Measurements from ENCODE around the gene INO80C.
A peak's percentile ranks its signal among the peaks of the same experiment; 100 is the strongest.
"Not testable (repeated sequence)": the region's sequence is repeated elsewhere in the genome, so short reads cannot be mapped to it uniquely, and the experiment has no call there.

INO80C gene

GRCh38 chr18:35458271-35458670, 39.5 kb downstream of the INO80C start:
- H3K9me3 ChIP-seq (ENCODE audit: insufficient read depth, low read depth, low read length), result no peaks in the 10 kb centered on the region
- no peaks in the 10 kb centered on the region for H3K27me3 ChIP-seq (ENCODE audit: insufficient read depth, low read length)
- peaks cover 17% of the 10 kb centered on the region for H3K4me1 ChIP-seq (ENCODE audit: insufficient read depth, low read length)
- peak overlapping the region; percentile 18; the same call in 1 of the 2 replicates for H3K27ac ChIP-seq (ENCODE audit: low read depth, low read length)
- H3K36me3 ChIP-seq (ENCODE audit: insufficient read depth, low read length), result no peaks in the 10 kb centered on the region
- WGBS, result 44% methylated on average over 1 of the region's 1 CpG
- H3K9ac ChIP-seq (ENCODE audit: low read depth, low read length), result 0 out of 2 replicates have a peak overlapping the region, but pooled peaks have one; percentile 5
- no peak overlapping the region for H3K4me3 ChIP-seq (ENCODE audit: low read length)

DNA sequence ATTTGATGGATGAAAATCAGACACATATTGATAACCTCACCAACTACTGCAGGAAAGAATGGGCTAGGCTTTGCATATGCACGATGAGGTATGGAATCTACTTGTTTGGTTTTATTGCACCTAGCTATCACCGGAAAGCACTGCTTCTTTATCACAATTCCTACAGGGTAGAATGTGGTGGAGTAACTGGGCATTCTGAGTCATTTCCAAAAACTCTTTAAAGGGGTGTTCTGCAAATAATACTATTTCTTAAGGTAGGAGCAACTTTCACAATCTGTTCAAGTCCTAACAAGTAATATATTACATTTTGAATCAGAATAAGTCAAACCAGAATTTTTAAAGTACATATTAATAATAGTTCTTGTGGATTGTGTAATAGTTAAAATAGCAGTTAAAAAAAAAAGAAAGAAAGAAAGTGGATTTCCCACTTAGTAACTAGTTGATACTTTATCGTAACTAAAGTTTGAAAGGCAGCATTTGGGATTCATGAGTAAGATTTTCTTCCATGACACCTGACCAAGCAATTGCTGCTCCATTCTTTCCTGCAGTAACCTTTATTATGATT, 40.5 kb downstream of the INO80C start:
- no peaks in the 10 kb centered on the region for H3K9me3 ChIP-seq (ENCODE audit: insufficient read depth, low read depth, low read length)
- no peak overlapping the region for H3K27ac ChIP-seq (ENCODE audit: low read depth, low read length)
- no peak overlapping the region for H3K9ac ChIP-seq (ENCODE audit: low read depth, low read length)
- no peaks in the 10 kb centered on the region for H3K36me3 ChIP-seq (ENCODE audit: insufficient read depth, low read length)
- 90% methylated on average over 3 of the region's 3 CpGs for WGBS
- no peaks in the 10 kb centered on the region for H3K27me3 ChIP-seq (ENCODE audit: insufficient read depth, low read length)
- peaks cover 17% of the 10 kb centered on the region for H3K4me1 ChIP-seq (ENCODE audit: insufficient read depth, low read length)
- no peak overlapping the region for H3K4me3 ChIP-seq (ENCODE audit: low read length)

- 92% methylated on average over 10 of the region's 10 CpGs for WGBS
- Histone ChIP-seq H3K4me1 (ENCODE audit: insufficient read depth, low read length) (peaks cover 17% of the 10 kb centered on the region), H3K9ac (ENCODE audit: low read depth, low read length) (no peak overlapping the region), H3K9me3 (ENCODE audit: insufficient read depth, low read depth, low read length) (no peaks in the 10 kb centered on the region), H3K4me3 (ENCODE audit: low read length) (no peak overlapping the region), H3K36me3 (ENCODE audit: insufficient read depth, low read length) (no peaks in the 10 kb centered on the region), H3K27me3 (ENCODE audit: insufficient read depth, low read length) (no peaks in the 10 kb centered on the region), H3K27ac (ENCODE audit: low read depth, low read length) (no peak overlapping the region)
Observed at GRCh38 chr18:35455926-35456763, 41.6 kb downstream of the INO80C start.

DNA sequence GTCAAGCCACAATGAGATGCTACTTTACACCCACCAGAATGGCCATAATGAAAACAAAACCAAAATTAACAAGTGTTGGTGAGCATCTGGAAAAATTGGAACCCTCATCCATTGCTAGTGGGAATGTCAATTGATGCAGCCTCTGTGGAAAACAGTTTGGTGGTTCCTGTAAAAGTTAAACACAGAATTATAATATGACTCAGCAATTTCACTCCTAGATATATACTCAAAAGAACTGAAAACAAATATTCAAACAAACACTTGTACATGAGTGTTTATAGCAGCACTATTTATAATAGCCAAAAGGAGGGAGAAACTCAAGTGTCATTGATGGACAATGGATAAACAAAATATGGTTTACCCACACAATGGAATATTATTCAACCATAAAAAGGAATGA, 43.0 kb downstream of the INO80C start:
- no peak overlapping the region for H3K4me3 ChIP-seq (ENCODE audit: low read length)
- no peaks in the 10 kb centered on the region for H3K27me3 ChIP-seq (ENCODE audit: insufficient read depth, low read length)
- no peaks in the 10 kb centered on the region for H3K36me3 ChIP-seq (ENCODE audit: insufficient read depth, low read length)
- H3K9ac ChIP-seq (ENCODE audit: low read depth, low read length), result no peak overlapping the region
- no peaks in the 10 kb centered on the region for H3K9me3 ChIP-seq (ENCODE audit: insufficient read depth, low read depth, low read length)
- peaks cover 17% of the 10 kb centered on the region for H3K4me1 ChIP-seq (ENCODE audit: insufficient read depth, low read length)
- H3K27ac ChIP-seq (ENCODE audit: low read depth, low read length), result no peak overlapping the region

GRCh38 chr18:35453065-35453464, 44.7 kb downstream of the INO80C start:
- H3K9ac ChIP-seq (ENCODE audit: low read depth, low read length); H3K4me1 ChIP-seq (ENCODE audit: insufficient read depth, low read length); H3K4me3 ChIP-seq (ENCODE audit: low read length); H3K9me3 ChIP-seq (ENCODE audit: insufficient read depth, low read depth, low read length); H3K27me3 ChIP-seq (ENCODE audit: insufficient read depth, low read length); H3K36me3 ChIP-seq (ENCODE audit: insufficient read depth, low read length); H3K27ac ChIP-seq (ENCODE audit: low read depth, low read length): not testable (repeated sequence)
- WGBS, result 93% methylated on average over 4 of the region's 4 CpGs

- Histone ChIP-seq H3K4me3 (ENCODE audit: low read length) (no peak overlapping the region), H3K27me3 (ENCODE audit: insufficient read depth, low read length) (no peaks in the 10 kb centered on the region), H3K9ac (ENCODE audit: low read depth, low read length) (no peak overlapping the region), H3K9me3 (ENCODE audit: insufficient read depth, low read depth, low read length) (no peaks in the 10 kb centered on the region), H3K4me1 (ENCODE audit: insufficient read depth, low read length) (0 out of 2 replicates have a peak, but pooled peaks cover 2% of the 10 kb centered on the region), H3K36me3 (ENCODE audit: insufficient read depth, low read length) (no peaks in the 10 kb centered on the region), H3K27ac (ENCODE audit: low read depth, low read length) (no peak overlapping the region)
- 100% methylated on average over 1 of the region's 1 CpG for WGBS
Observed at GRCh38 chr18:35451916-35452315, 45.8 kb downstream of the INO80C start.

- Histone ChIP-seq H3K27ac (ENCODE audit: low read depth, low read length) (no peak overlapping the region), H3K27me3 (ENCODE audit: insufficient read depth, low read length) (no peaks in the 10 kb centered on the region), H3K9me3 (ENCODE audit: insufficient read depth, low read depth, low read length) (no peaks in the 10 kb centered on the region), H3K9ac (ENCODE audit: low read depth, low read length) (no peak overlapping the region), H3K36me3 (ENCODE audit: insufficient read depth, low read length) (no peaks in the 10 kb centered on the region), H3K4me3 (ENCODE audit: low read length) (no peak overlapping the region), H3K4me1 (ENCODE audit: insufficient read depth, low read length) (no peaks in the 10 kb centered on the region)
- WGBS, result 89% methylated on average over 3 of the region's 3 CpGs
Observed at GRCh38 chr18:35451032-35451431, 46.7 kb downstream of the INO80C start.

DNA sequence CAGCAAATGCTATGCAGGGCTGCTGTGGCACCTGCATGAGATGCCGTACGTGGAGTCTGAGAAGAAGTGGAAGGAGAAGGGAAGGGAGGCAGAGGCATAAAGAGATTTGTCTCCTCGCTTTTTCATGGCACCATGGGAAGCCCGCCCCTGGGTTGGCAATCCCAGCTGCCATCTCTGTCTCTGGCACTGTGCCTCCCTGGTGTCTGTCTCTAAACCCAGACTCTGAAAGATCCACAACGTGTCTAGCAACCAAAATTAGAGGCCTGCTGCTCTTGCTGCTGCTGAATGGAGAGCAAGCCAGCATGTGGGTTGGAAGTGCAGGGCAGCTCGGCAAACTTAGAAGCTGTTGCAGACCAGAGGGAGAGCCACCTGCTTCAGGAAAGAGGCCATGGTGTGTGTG, 53.1 kb downstream of the INO80C start:
- Histone ChIP-seq H3K4me1 (ENCODE audit: insufficient read depth, low read length) (no peaks in the 10 kb centered on the region), H3K36me3 (ENCODE audit: insufficient read depth, low read length) (no peaks in the 10 kb centered on the region), H3K9ac (ENCODE audit: low read depth, low read length) (no peak overlapping the region), H3K4me3 (ENCODE audit: low read length) (no peak overlapping the region), H3K27ac (ENCODE audit: low read depth, low read length) (no peak overlapping the region), H3K9me3 (ENCODE audit: insufficient read depth, low read depth, low read length) (no peaks in the 10 kb centered on the region), H3K27me3 (ENCODE audit: insufficient read depth, low read length) (no peaks in the 10 kb centered on the region)
- WGBS, result 91% methylated on average over 6 of the region's 6 CpGs

DNA sequence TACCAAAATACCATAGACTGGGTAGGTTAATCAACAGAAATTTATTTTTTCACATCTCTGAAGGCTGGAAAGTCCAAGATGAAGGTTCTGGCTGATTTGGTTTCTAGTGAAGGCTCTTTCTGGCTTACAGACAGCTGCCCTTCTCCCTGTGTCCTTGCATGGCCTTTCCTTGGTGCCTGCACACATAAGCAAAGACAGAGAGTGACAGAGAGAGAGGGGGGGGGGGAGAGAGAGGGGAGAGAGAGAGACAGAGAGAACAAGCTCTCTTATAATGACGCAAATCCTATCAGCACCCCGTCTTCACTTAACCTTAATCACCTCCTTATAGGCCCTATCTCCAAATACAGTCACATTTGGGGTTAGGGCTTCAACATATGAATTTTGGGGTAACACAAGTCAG, 53.9 kb downstream of the INO80C start:
- Histone ChIP-seq H3K9ac (ENCODE audit: low read depth, low read length) (no peak overlapping the region), H3K4me3 (ENCODE audit: low read length) (no peak overlapping the region), H3K9me3 (ENCODE audit: insufficient read depth, low read depth, low read length) (no peaks in the 10 kb centered on the region), H3K27ac (ENCODE audit: low read depth, low read length) (no peak overlapping the region), H3K36me3 (ENCODE audit: insufficient read depth, low read length) (no peaks in the 10 kb centered on the region), H3K27me3 (ENCODE audit: insufficient read depth, low read length) (no peaks in the 10 kb centered on the region), H3K4me1 (ENCODE audit: insufficient read depth, low read length) (no peaks in the 10 kb centered on the region)
- 94% methylated on average over 2 of the region's 2 CpGs for WGBS

DNA sequence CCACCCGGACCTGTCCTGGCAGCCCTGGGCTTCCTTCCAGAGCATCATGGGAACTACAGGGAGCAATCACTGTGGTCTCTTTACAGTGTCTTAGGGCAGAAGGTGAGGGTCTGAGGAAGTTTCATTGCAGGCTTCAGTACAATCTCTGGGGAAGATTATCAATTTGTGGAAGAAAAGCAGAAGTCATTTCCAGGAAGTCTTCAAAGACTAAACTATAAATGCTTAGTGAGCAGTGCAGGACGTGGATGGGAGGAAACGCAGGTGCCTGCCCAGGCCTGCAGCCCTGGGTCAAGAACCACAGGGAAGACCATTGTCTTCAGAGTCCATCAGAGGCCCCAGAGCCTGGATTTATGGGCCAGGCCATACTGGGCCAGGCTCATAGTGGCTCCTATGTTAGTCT, 54.3 kb downstream of the INO80C start:
- no peaks in the 10 kb centered on the region for H3K9me3 ChIP-seq (ENCODE audit: insufficient read depth, low read depth, low read length)
- no peaks in the 10 kb centered on the region for H3K36me3 ChIP-seq (ENCODE audit: insufficient read depth, low read length)
- no peak overlapping the region for H3K4me3 ChIP-seq (ENCODE audit: low read length)
- H3K27me3 ChIP-seq (ENCODE audit: insufficient read depth, low read length), result no peaks in the 10 kb centered on the region
- H3K9ac ChIP-seq (ENCODE audit: low read depth, low read length), result no peak overlapping the region
- no peaks in the 10 kb centered on the region for H3K4me1 ChIP-seq (ENCODE audit: insufficient read depth, low read length)
- WGBS, result 94% methylated on average over 3 of the region's 3 CpGs
- no peak overlapping the region for H3K27ac ChIP-seq (ENCODE audit: low read depth, low read length)

DNA sequence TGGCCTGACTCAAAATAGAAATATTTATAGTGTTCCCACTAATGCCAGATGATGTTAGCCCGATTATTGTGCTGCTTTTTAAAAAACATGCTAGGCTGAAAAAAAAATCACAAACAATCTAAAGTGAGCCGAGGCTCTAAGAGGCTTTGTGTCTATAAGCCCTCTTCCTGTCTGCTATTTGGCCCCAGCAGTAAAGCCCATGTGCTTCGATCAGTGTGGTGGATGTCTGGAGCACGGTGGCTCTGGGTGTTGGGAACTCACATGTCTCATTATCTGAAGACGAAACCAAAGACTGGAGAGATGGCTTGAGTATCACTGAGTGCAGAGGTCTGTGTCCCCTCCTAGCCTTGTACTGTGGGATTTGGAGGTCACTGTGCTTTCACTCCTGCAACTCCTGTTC, 55.1 kb downstream of the INO80C start:
- no peaks in the 10 kb centered on the region for H3K27me3 ChIP-seq (ENCODE audit: insufficient read depth, low read length)
- 90% methylated on average over 5 of the region's 5 CpGs for WGBS
- no peaks in the 10 kb centered on the region for H3K9me3 ChIP-seq (ENCODE audit: insufficient read depth, low read depth, low read length)
- H3K4me1 ChIP-seq (ENCODE audit: insufficient read depth, low read length), result no peaks in the 10 kb centered on the region
- no peak overlapping the region for H3K27ac ChIP-seq (ENCODE audit: low read depth, low read length)
- no peaks in the 10 kb centered on the region for H3K36me3 ChIP-seq (ENCODE audit: insufficient read depth, low read length)
- H3K9ac ChIP-seq (ENCODE audit: low read depth, low read length), result no peak overlapping the region
- no peak overlapping the region for H3K4me3 ChIP-seq (ENCODE audit: low read length)

Measured in HUES64 (cell line).